ENCODE measurements around the gene CACHD1.

Gene CACHD1

DNA sequence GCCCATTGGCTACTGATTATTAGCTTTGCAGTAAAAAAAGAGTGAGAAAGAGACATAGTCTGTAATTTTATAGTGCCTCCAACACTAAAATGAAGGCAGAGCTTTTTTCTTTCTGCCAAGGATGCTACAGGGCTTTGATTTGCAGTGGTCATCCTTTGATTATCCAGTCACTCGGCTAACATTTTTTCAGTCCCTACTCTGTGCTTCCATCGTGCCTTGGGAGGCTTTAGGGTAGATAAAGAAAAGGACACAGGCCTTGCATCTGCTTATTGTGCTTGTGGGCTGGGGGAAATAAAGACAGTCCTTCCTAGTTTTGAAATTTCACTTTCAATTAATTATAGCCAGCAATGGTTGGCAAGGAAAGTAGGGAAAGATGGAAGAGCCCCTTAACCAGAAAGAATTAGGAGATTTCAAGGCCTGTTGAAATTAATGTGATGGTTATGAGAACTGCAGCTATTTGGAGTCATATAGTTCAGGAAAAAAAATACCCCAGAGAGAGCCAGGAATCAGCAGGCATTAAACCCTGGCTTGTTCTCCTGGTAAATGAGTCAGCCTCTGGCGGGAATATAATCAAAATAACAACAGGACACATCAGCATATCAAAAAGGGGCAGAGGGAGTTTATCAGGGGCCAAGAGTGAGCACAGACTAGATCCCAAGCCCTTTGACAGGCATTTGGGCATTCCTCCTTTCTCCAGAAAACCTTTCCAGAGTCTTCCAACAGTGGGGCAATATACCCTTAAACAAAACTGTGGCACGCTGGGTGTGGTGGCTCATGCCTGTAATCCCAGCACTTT is 27.4 kb downstream of the CACHD1 start:
- Histone ChIP-seq H3K36me3 (no peaks in the 10 kb centered on the region), H3K4me1 (peaks cover 0 to 10% (median 5%) of the 10 kb centered on the region in 4 donors), H3K27me3 (no peaks in the 10 kb centered on the region), H3K27ac (peak overlapping the region in 1 of 2 donors; percentile 10), H3K9me3 (no peaks in the 10 kb centered on the region), H3K4me3 (no peak overlapping the region)
- TF ChIP-seq, protein P1, sequence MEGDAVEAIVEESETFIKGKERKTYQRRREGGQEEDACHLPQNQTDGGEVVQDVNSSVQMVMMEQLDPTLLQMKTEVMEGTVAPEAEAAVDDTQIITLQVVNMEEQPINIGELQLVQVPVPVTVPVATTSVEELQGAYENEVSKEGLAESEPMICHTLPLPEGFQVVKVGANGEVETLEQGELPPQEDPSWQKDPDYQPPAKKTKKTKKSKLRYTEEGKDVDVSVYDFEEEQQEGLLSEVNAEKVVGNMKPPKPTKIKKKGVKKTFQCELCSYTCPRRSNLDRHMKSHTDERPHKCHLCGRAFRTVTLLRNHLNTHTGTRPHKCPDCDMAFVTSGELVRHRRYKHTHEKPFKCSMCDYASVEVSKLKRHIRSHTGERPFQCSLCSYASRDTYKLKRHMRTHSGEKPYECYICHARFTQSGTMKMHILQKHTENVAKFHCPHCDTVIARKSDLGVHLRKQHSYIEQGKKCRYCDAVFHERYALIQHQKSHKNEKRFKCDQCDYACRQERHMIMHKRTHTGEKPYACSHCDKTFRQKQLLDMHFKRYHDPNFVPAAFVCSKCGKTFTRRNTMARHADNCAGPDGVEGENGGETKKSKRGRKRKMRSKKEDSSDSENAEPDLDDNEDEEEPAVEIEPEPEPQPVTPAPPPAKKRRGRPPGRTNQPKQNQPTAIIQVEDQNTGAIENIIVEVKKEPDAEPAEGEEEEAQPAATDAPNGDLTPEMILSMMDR (IDR thresholded peaks at IDR 0.05) = no peak
- intact Hi-C loops (cut with DNase I; ENCODE audit: low total_unique reads) = no loop called here
- no peak for DNase-seq

DNA sequence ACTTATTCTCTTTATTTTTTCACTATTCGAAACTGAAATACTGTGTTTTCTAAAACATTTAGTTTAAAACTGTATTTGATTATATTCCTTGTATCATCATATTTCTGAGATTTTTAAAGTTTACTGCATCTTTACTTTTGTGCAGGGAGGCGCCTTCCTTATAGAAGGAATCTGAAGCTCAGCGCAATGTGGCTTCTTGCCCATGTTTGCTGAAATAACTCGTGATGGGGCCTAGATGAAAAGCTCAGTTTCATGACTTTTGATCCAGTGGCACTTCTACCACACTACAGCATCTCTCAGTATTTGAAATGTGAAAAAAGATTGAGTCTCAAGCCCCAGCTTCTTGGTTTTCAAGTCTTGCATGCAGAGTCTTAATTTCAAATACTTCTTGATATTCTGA is 28.4 kb downstream of the CACHD1 start:
- Histone ChIP-seq H3K27me3 (no peaks in the 10 kb centered on the region), H3K4me1 (peaks cover 0 to 10% (median 5%) of the 10 kb centered on the region in 4 donors), H3K9me3 (no peaks in the 10 kb centered on the region), H3K27ac (no peak overlapping the region), H3K36me3 (no peaks in the 10 kb centered on the region), H3K4me3 (no peak overlapping the region)
- no peak for DNase-seq
- intact Hi-C loops (cut with DNase I; ENCODE audit: low total_unique reads) = no loop called here
- TF ChIP-seq, protein P1 (IDR thresholded peaks at IDR 0.05) = no peak

DNA sequence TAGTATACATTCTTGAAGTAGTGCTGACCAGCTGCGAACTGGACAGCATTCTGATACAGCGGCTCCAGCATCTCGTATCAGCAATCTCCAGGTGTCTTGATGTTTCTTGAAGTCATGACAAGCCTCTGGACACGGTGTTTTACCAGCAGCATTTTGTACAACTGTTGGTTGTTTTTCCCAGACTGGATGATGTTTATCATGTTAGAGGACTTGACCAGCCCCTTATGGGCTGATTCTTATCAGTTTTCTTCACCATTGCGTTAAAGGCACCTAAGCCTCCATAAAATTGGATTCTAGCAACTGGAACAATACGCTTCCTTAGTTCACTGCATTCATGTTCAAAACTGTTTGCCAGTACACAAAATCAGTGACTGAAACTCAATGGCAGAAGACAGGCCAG is 29.1 kb downstream of the CACHD1 start:
- H3K36me3 ChIP-seq = no peaks in the 10 kb centered on the region
- intact Hi-C loops (cut with DNase I; ENCODE audit: low total_unique reads) = no loop called here
- no peaks in the 10 kb centered on the region for H3K27me3 ChIP-seq
- H3K4me3 ChIP-seq = no peak overlapping the region
- no peak overlapping the region for H3K27ac ChIP-seq
- TF ChIP-seq, protein P1 (IDR thresholded peaks at IDR 0.05) = no peak
- peaks cover 0 to 10% (median 5%) of the 10 kb centered on the region in 4 donors for H3K4me1 ChIP-seq
- no peak for DNase-seq
- no peaks in the 10 kb centered on the region for H3K9me3 ChIP-seq

DNA sequence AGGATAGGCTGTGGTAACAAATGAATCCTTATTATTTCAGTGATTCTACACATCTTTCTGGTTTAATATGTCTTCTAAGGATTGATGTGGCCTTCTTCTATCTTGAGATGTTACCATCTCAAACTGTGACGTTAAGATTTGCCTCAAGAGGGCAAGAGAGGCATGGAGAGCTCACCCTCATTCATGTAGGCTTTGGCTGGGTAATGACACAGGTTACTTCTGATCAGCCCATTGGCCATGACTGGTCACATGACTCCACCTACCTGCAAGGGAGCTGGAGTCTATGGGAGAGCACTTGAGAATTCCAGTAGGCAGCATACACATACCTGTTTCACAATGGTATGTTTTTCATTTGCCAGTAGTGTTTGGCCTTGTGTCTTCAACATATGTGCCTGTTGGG is 30.0 kb downstream of the CACHD1 start:
- Histone ChIP-seq H3K27ac (no peak overlapping the region), H3K36me3 (no peaks in the 10 kb centered on the region), H3K27me3 (no peaks in the 10 kb centered on the region), H3K4me3 (no peak overlapping the region), H3K4me1 (peaks cover 0 to 15% (median 7%) of the 10 kb centered on the region in 4 donors), H3K9me3 (no peaks in the 10 kb centered on the region)
- no peak for DNase-seq
- TF ChIP-seq, protein P1 (IDR thresholded peaks at IDR 0.05) = no peak
- intact Hi-C loops (cut with DNase I; ENCODE audit: low total_unique reads) = no loop called here

DNA sequence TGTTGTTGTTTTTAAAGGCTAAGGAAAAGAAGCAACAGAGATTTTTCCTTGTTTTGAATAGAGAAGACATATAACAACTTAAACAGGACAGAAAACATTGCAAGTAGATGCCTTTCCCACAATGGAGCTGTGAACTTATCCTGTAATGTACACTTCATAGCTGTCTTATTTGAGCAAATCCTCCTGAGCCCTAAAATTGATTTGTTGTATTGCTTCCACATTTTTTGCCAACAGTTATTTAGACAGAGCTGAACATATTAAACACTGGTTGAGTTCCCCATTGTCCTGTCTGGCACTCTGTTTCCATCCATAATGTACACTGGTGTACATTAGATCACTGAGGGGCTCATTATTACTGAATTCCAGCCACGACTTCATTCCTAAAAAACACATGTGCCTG is 32.2 kb downstream of the CACHD1 start:
- no peaks in the 10 kb centered on the region for H3K9me3 ChIP-seq
- DNase-seq = no peak
- intact Hi-C loops (cut with DNase I; ENCODE audit: low total_unique reads) = no loop called here
- TF ChIP-seq, protein P1 (IDR thresholded peaks at IDR 0.05) = no peak
- H3K4me3 ChIP-seq = no peak overlapping the region
- H3K4me1 ChIP-seq = peaks cover 0 to 29% (median 11%) of the 10 kb centered on the region in 4 donors
- H3K27ac ChIP-seq = no peak overlapping the region
- H3K36me3 ChIP-seq = no peaks in the 10 kb centered on the region
- no peaks in the 10 kb centered on the region for H3K27me3 ChIP-seq
